GM12878 (cell line): ENCODE results near the gene FCGBP.

Source experiments
- ATF2 ChIP-seq: IDR thresholded peaks from 2 replicates; pipeline ENCODE4 v1.6.1; 2012; ENCODE audit warnings: low read length, inconsistent platforms
- BCLAF1 ChIP-seq: fragments of 450-650 bp; IDR thresholded peaks from 2 replicates; pipeline ENCODE4 v1.6.1; 2017; ENCODE audit warnings: antibody characterized with exemption, mild to moderate bottlenecking, moderate library complexity
- BHLHE40 ChIP-seq, 2 experiments: fragments of 450-650 bp in 1 of 2; IDR thresholded peaks; 2 replicates each; pipeline ENCODE4 v1.6.1; 2011 to 2017; ENCODE audit warnings: low read depth in 2 of 2, borderline replicate concordance in 1 of 2, improper control_type of control experiment in 1 of 2, low read length in 1 of 2, mild to moderate bottlenecking in 1 of 2
- CBX3 ChIP-seq: fragments of 200-600 bp; sonication (generic); IDR thresholded peaks from 2 replicates; pipeline ENCODE4 v1.6.1; 2016; ENCODE audit warnings: low read depth, borderline replicate concordance
- CEBPB ChIP-seq, 2 experiments: fragments of 150-350 bp in 1 of 2; IDR thresholded peaks; 2 replicates each; pipeline ENCODE4 v1.6.1; 2012 to 2014; ENCODE audit warnings: low read depth in 2 of 2, low read length in 2 of 2, borderline replicate concordance in 1 of 2, inconsistent platforms in 1 of 2
- CREB1 ChIP-seq: IDR thresholded peaks from 2 replicates; pipeline ENCODE4 v1.6.1; 2012; ENCODE audit warnings: low read depth, mild to moderate bottlenecking, inconsistent platforms
- CTCF ChIP-seq, 3 experiments: IDR thresholded peaks in 2 of 3; conservative IDR thresholded peaks in 1 of 3; 2 replicates each; pipeline ENCODE4 v1.5.1; 2011; ENCODE audit warnings: low read depth in 3 of 3, low read length in 3 of 3, mild to moderate bottlenecking in 3 of 3, control low read depth in 2 of 3, moderate library complexity in 2 of 3, inconsistent platforms in 1 of 3, mixed read lengths in 1 of 3; ENCODE audit not compliant: control insufficient read depth in 2 of 3, insufficient read depth in 1 of 3; ENCODE audit errors: extremely low read depth in 1 of 3
- E4F1 ChIP-seq: fragments of 450-650 bp; IDR thresholded peaks from 2 replicates; pipeline ENCODE4 v1.6.1; 2018; ENCODE audit warnings: borderline replicate concordance, mild to moderate bottlenecking; ENCODE audit not compliant: partially characterized antibody
- ESRRA ChIP-seq: IDR thresholded peaks from 2 replicates; pipeline ENCODE4 v1.6.1; 2012; ENCODE audit warnings: mild to moderate bottlenecking, low read length, improper control_type of control experiment
- EZH2 ChIP-seq: IDR thresholded peaks from 2 replicates; pipeline ENCODE4 v1.6.1; 2012; ENCODE audit warnings: low read depth, mild to moderate bottlenecking, control low read depth, inconsistent platforms, low read length, borderline replicate concordance; ENCODE audit not compliant: control insufficient read depth
- MAX ChIP-seq: IDR thresholded peaks from 2 replicates; pipeline ENCODE4 v1.6.1; 2012; ENCODE audit warnings: low read depth, low read length, improper control_type of control experiment
- RFX5 ChIP-seq: IDR thresholded peaks from 2 replicates; pipeline ENCODE4 v1.6.1; 2011; ENCODE audit warnings: low read depth, low read length, improper control_type of control experiment
- SIN3A ChIP-seq: IDR thresholded peaks from 2 replicates; pipeline ENCODE4 v1.6.1; 2012; ENCODE audit warnings: low read depth, low read length, improper control_type of control experiment
- ZNF207 ChIP-seq: fragments of 450-650 bp; IDR thresholded peaks from 2 replicates; pipeline ENCODE4 v1.6.1; 2014; ENCODE audit warnings: antibody characterized with exemption, mild to moderate bottlenecking, borderline replicate concordance

GRCh38 chr19:39969681-39970424, 35.4 kb upstream of the FCGBP start:
- no peak for TF ChIP-seq BCLAF1
- no peak for TF ChIP-seq CTCF (IDR thresholded peaks at IDR 0.05 in 2 of 3, conservative IDR thresholded peaks at IDR 0.05 in 1 of 3; ENCODE audit: control insufficient read depth in 2 of 3, extremely low read depth in 1 of 3, insufficient read depth in 1 of 3, low read depth in 3 of 3, low read length in 3 of 3)
- no peak for TF ChIP-seq CEBPB (IDR thresholded peaks at IDR 0.05; ENCODE audit: borderline replicate concordance in 1 of 2, low read depth in 2 of 2, low read length in 2 of 2)
- no peak for TF ChIP-seq MAX
- no peak for TF ChIP-seq CBX3
- no peak for TF ChIP-seq ESRRA
- TF ChIP-seq SIN3A, result no peak
- no peak for TF ChIP-seq BHLHE40 (IDR thresholded peaks at IDR 0.05; ENCODE audit: borderline replicate concordance in 1 of 2, low read depth in 2 of 2, low read length in 1 of 2)
- no peak for TF ChIP-seq ATF2
- TF ChIP-seq CREB1, result no peak
- no peak for TF ChIP-seq EZH2
- no peak for TF ChIP-seq E4F1
- TF ChIP-seq ZNF207, result no peak
- TF ChIP-seq RFX5, result no peak
